Cardiac muscle cell (in vitro differentiated cells and primary cell): ENCODE data around the gene GCM1. TPM values are rescaled to one million over a fixed set of nuclear protein-coding genes. Genes with fewer than 3 reads are reported as not detected.
A peak's percentile ranks its signal among the peaks of the same experiment; 100 is the strongest.

Source experiments
- DNase-seq, 2 donors: peaks; one replicate each; pipeline versions ENCODE4 v3.0.0 to v3.0.0-alpha.2; 2010 to 2017; ENCODE audit warnings: low read depth in 1 of 2, low spot score in 1 of 2
- H3K27ac ChIP-seq: fragments of 200-600 bp; sonication (generic); 2 replicates; pipeline ENCODE4 v1.5.1; 2016
- H3K27me3 ChIP-seq: fragments of 200-600 bp; sonication (generic); 2 replicates; pipeline ENCODE4 v1.6.0; 2016; ENCODE audit warnings: control low read depth
- H3K36me3 ChIP-seq: fragments of 200-600 bp; sonication (generic); 2 replicates; pipeline ENCODE4 v1.5.1; 2016; ENCODE audit warnings: control low read depth
- H3K4me1 ChIP-seq: fragments of 200-600 bp; sonication (generic); 2 replicates; pipeline ENCODE4 v1.8.1; 2017; ENCODE audit warnings: low read depth, mild to moderate bottlenecking, mixed run types
- H3K4me3 ChIP-seq: fragments of 200-600 bp; sonication (generic); 2 replicates; pipeline ENCODE4 v1.5.1; 2016; ENCODE audit warnings: mild to moderate bottlenecking
- H3K9me3 ChIP-seq: fragments of 200-600 bp; sonication (generic); 2 replicates; pipeline ENCODE4 v1.5.1; 2017; ENCODE audit warnings: low read depth, mild to moderate bottlenecking, control low read depth
- polyA plus RNA-seq: library from polyadenylated mRNA; unstranded; fragments of >200 nt; fragmentation: Nextera tagmentation; extraction: Ambion mirVana; gene quantifications from 2 replicates; pipeline ENCODE4 v1.2.1, GENCODE V29; 2016
- total RNA-seq: library from RNA; depleted of rRNA; stranded (reverse); fragments of >200 nt; gene quantifications from 2 replicates; pipeline ENCODE4 v1.2.3, GENCODE V29; 2016
- TF ChIP-seq, protein P1 (sequence below): IDR thresholded peaks from 2 replicates; pipeline ENCODE4 v1.5.1; 2012; ENCODE audit warnings: low read depth, mild to moderate bottlenecking, low read length

The GCM1 gene
- total and polyA plus RNA-seq, 2 experiments from 2014 or later, result not detected

DNA sequence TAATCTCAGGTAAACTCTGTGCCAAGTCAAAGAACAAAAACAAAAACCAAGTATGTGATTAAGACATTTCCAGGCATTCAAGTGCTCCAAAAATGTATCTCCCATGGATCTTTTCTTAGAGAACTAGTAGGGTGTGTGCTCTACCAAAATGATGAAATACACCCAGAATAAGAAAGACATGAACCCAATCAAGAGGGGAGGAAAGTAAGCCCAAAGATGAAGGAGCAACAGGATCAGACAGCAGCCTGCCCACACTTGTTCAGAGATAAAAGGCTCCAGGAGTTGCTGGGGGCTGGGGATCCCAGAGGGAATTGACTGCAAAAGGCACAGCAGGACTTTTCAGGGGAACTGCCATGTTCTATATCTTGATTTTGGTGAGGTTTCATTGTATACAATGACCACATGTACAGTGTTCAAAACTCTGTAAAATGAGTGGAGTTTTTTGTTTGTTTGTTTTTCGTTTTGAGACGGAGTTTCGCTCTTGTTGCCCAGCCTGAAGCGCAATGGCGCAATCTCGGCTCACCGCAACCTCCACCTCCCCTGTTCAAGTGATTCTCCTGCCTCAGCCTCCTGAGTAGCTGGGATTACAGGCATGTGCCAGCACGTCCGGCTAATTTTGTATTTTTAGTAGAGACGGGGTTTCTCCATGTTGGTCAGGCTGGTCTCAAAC is 24.4 kb downstream of the GCM1 start:
- DNase-seq, result no peak
- TF ChIP-seq, protein P1, sequence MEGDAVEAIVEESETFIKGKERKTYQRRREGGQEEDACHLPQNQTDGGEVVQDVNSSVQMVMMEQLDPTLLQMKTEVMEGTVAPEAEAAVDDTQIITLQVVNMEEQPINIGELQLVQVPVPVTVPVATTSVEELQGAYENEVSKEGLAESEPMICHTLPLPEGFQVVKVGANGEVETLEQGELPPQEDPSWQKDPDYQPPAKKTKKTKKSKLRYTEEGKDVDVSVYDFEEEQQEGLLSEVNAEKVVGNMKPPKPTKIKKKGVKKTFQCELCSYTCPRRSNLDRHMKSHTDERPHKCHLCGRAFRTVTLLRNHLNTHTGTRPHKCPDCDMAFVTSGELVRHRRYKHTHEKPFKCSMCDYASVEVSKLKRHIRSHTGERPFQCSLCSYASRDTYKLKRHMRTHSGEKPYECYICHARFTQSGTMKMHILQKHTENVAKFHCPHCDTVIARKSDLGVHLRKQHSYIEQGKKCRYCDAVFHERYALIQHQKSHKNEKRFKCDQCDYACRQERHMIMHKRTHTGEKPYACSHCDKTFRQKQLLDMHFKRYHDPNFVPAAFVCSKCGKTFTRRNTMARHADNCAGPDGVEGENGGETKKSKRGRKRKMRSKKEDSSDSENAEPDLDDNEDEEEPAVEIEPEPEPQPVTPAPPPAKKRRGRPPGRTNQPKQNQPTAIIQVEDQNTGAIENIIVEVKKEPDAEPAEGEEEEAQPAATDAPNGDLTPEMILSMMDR, result no peak

DNA sequence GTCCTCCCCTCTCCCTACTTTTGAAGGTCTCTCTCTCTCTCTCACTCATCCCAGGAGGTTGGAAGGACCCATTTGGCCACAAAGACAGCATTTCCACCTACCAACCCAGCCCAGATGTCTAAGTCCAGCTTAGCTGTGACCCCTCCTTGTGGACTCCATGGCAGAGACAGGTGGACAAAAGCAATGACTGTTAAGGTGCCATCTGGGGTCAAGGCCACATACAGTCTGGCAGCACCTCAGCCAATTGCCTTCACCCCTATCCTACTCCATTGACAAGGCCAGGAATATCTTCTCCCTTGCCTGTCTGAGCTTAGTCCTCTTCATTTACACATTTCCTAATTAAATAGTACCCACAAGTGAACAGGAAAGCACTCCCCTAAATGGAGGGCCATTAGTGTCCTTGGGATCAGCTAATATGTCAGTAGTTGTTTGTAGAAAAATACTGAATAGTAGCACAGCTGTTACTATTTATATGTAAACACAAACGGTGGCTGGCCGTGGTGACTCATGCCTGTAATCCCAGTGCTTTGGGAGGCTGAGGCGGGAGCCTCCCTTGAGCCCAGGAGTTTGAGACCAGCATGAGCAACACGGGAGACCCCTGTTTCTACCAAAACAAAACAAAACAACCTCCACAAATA is 28.8 kb downstream of the GCM1 start:
- DNase-seq, result peak in 1 of 2 donors; percentile 25
- Histone ChIP-seq H3K4me1 (no peaks in the 10 kb centered on the region), H3K27ac (no peak overlapping the region), H3K4me3 (no peak overlapping the region), H3K27me3 (no peaks in the 10 kb centered on the region), H3K9me3 (no peaks in the 10 kb centered on the region), H3K36me3 (no peaks in the 10 kb centered on the region)
- TF ChIP-seq, protein P1, result no peak

More for the DNA sequence above, 24.4 kb downstream of the GCM1 start:
- Histone ChIP-seq H3K36me3 (no peaks in the 10 kb centered on the region), H3K4me3 (no peak overlapping the region), H3K9me3 (no peaks in the 10 kb centered on the region), H3K27ac (no peak overlapping the region), H3K27me3 (no peaks in the 10 kb centered on the region), H3K4me1 (no peaks in the 10 kb centered on the region)

DNA sequence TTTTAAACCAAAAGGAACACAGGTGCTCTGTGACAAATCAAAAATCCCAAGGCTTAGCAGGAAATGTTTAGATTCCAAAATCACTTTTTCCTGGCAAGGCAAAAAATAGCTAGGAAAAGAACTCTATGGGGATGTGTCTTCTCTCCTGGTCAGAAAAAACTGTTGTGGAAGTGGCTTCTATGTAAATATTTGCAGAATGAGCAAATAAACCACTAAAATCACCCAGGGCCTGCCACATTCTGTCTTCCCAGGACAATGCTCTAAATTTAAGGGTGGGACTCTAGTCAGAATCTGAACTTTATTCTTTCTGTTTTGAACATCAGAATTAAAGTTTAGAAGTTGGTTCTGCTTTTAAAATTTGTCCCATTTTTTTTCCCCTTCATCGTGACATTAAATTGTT is 29.3 kb downstream of the GCM1 start:
- Histone ChIP-seq H3K27me3 (no peaks in the 10 kb centered on the region), H3K27ac (no peak overlapping the region)

DNA sequence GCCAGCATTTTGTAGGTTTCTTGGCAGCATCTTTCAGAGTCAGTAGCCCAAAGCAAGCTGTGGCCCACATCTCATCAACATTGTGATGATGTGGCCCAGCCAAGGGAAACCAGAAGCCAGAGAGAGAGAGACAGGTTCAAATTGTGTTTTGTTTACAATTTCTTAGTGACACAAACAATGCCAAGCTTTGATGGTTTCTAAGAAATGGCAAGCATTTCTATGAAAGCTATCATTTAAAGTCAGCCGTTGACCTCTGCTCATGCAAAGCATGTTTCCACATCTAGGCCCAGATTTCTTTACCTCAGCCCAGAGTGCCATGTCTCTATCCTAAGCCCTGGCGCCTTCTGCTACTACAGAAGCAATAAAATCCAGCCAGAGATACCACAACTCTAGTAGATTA is 32.9 kb downstream of the GCM1 start:
- TF ChIP-seq, protein P1, result no peak
- no peaks in the 10 kb centered on the region for H3K36me3 ChIP-seq
- no peaks in the 10 kb centered on the region for H3K9me3 ChIP-seq
- no peak for DNase-seq
- no peak overlapping the region for H3K27ac ChIP-seq
- H3K4me3 ChIP-seq, result no peak overlapping the region
- H3K4me1 ChIP-seq, result peaks cover 15% of the 10 kb centered on the region
- no peaks in the 10 kb centered on the region for H3K27me3 ChIP-seq

More for the DNA sequence above, 29.3 kb downstream of the GCM1 start:
- Histone ChIP-seq H3K36me3 (no peaks in the 10 kb centered on the region), H3K9me3 (no peaks in the 10 kb centered on the region), H3K4me1 (no peaks in the 10 kb centered on the region), H3K4me3 (no peak overlapping the region)
- DNase-seq, result no peak
- TF ChIP-seq, protein P1, result no peak

DNA sequence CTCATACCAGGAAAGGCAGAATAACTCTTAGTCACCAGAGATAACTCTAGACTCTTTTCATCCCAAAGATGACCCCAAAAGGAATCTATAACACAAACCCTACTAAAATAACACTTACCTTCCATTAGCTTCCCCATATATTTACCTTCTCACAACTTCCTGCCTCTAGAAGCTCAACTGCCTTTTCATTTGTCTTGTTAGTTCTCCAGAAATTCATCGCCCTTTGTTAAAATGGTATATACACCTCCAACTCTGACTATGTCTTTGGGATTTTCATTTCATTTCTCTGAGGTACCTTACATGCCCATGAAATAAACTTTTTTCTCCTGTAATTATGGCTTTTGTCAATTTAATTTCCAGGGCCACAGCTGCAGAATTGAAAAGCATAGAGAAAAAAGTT is 33.5 kb downstream of the GCM1 start:
- no peak overlapping the region for H3K4me3 ChIP-seq
- no peak overlapping the region for H3K27ac ChIP-seq
- no peaks in the 10 kb centered on the region for H3K9me3 ChIP-seq

More for the DNA sequence above, 33.5 kb downstream of the GCM1 start:
- Histone ChIP-seq H3K36me3 (no peaks in the 10 kb centered on the region), H3K4me1 (peaks cover 15% of the 10 kb centered on the region), H3K27me3 (no peaks in the 10 kb centered on the region)
- no peak for DNase-seq
- TF ChIP-seq, protein P1, result no peak
